ENCODE measurements around the gene RHOV. TPM values are rescaled to one million over a fixed set of nuclear protein-coding genes. Genes with fewer than 3 reads are reported as not detected.

The RHOV gene
- total and polyA plus RNA-seq, 5 donors from 2014 or later = 0.09 TPM; not detected in 4

- ATAC-seq (ENCODE audit: low read depth in 2 of 2) = no peak
- no peak overlapping the region for H3K27ac Mint-ChIP-seq
- peaks cover 3% of the 10 kb centered on the region for H3K36me3 Mint-ChIP-seq
Observed at GRCh38 chr15:40854161-40854560, 19.9 kb downstream of the RHOV start.

GRCh38 chr15:40853241-40853890 lies 20.7 kb downstream of the RHOV start:
- Histone ChIP-seq H3K36me3 (ENCODE audit: control insufficient read depth, insufficient read depth, low read length) (no peaks in the 10 kb centered on the region), H3K4me3 (ENCODE audit: low read depth, low read length) (no peak overlapping the region), H3K9me3 (ENCODE audit: control insufficient read depth in 2 of 2, low read length in 2 of 2) (no peaks in the 10 kb centered on the region), H3K27ac (ENCODE audit: insufficient read depth, low read length, poor library complexity, severe bottlenecking) (no peak overlapping the region), H3K27me3 (ENCODE audit: control insufficient read depth, insufficient read depth, low read length) (no peaks in the 10 kb centered on the region), H3K4me1 (ENCODE audit: control insufficient read depth, insufficient read depth, low read length, poor library complexity, severe bottlenecking) (no peaks in the 10 kb centered on the region)
- no peak overlapping the region for H3K4me3 Mint-ChIP-seq
- no peak overlapping the region for H3K27ac Mint-ChIP-seq
- peaks cover 4% of the 10 kb centered on the region for H3K27me3 Mint-ChIP-seq
- H3K4me1 Mint-ChIP-seq = peaks cover 0 to 6% (median 3%) of the 10 kb centered on the region in 4 donors
- DNase-seq = no peak
- H3K9me3 Mint-ChIP-seq = peaks cover 0 to 2% (median 0%) of the 10 kb centered on the region in 7 donors
- peaks cover 3% of the 10 kb centered on the region for H3K36me3 Mint-ChIP-seq
- no peak for ATAC-seq (ENCODE audit: low read depth in 2 of 2)

More at GRCh38 chr15:40854161-40854560, 19.9 kb downstream of the RHOV start:
- H3K9me3 Mint-ChIP-seq = peaks cover 0 to 2% (median 0%) of the 10 kb centered on the region in 7 donors
- Histone ChIP-seq H3K27ac (ENCODE audit: insufficient read depth, low read length, poor library complexity, severe bottlenecking) (no peak overlapping the region), H3K9me3 (ENCODE audit: control insufficient read depth in 2 of 2, low read length in 2 of 2) (no peaks in the 10 kb centered on the region), H3K4me1 (ENCODE audit: control insufficient read depth, insufficient read depth, low read length, poor library complexity, severe bottlenecking) (no peaks in the 10 kb centered on the region), H3K4me3 (ENCODE audit: low read depth, low read length) (no peak overlapping the region), H3K27me3 (ENCODE audit: control insufficient read depth, insufficient read depth, low read length) (no peaks in the 10 kb centered on the region), H3K36me3 (ENCODE audit: control insufficient read depth, insufficient read depth, low read length) (no peaks in the 10 kb centered on the region)
- H3K27me3 Mint-ChIP-seq = peaks cover 8% of the 10 kb centered on the region
- no peak overlapping the region for H3K4me3 Mint-ChIP-seq
- no peak for DNase-seq
- peaks cover 0 to 12% (median 5%) of the 10 kb centered on the region in 4 donors for H3K4me1 Mint-ChIP-seq

GRCh38 chr15:40852529-40852928 lies 21.5 kb downstream of the RHOV start:
- ATAC-seq (ENCODE audit: low read depth in 2 of 2) (no peak), DNase-seq (no peak)
- no peaks in the 10 kb centered on the region for H3K9me3 ChIP-seq (ENCODE audit: control insufficient read depth in 2 of 2, low read length in 2 of 2)
- H3K4me3 ChIP-seq (ENCODE audit: low read depth, low read length) = no peak overlapping the region
- H3K27ac Mint-ChIP-seq = no peak overlapping the region
- H3K4me1 ChIP-seq (ENCODE audit: control insufficient read depth, insufficient read depth, low read length, poor library complexity, severe bottlenecking) = no peaks in the 10 kb centered on the region
- peaks cover 3% of the 10 kb centered on the region for H3K36me3 Mint-ChIP-seq
- no peak overlapping the region for H3K4me3 Mint-ChIP-seq
- no peaks in the 10 kb centered on the region for H3K36me3 ChIP-seq (ENCODE audit: control insufficient read depth, insufficient read depth, low read length)
- H3K27me3 ChIP-seq (ENCODE audit: control insufficient read depth, insufficient read depth, low read length) = no peaks in the 10 kb centered on the region
- peaks cover 8% of the 10 kb centered on the region for H3K27me3 Mint-ChIP-seq
- no peak overlapping the region for H3K27ac ChIP-seq (ENCODE audit: insufficient read depth, low read length, poor library complexity, severe bottlenecking)
- H3K9me3 Mint-ChIP-seq = peaks cover 0 to 2% (median 0%) of the 10 kb centered on the region in 7 donors
- peaks cover 0 to 7% (median 2%) of the 10 kb centered on the region in 4 donors for H3K4me1 Mint-ChIP-seq

GRCh38 chr15:40850576-40851112 lies 23.4 kb downstream of the RHOV start:
- Histone ChIP-seq H3K27me3 (ENCODE audit: control insufficient read depth, insufficient read depth, low read length) (no peaks in the 10 kb centered on the region), H3K4me1 (ENCODE audit: control insufficient read depth, insufficient read depth, low read length, poor library complexity, severe bottlenecking) (no peaks in the 10 kb centered on the region), H3K9me3 (ENCODE audit: control insufficient read depth in 2 of 2, low read length in 2 of 2) (no peaks in the 10 kb centered on the region), H3K4me3 (ENCODE audit: low read depth, low read length) (no peak overlapping the region), H3K27ac (ENCODE audit: insufficient read depth, low read length, poor library complexity, severe bottlenecking) (no peak overlapping the region), H3K36me3 (ENCODE audit: control insufficient read depth, insufficient read depth, low read length) (no peaks in the 10 kb centered on the region)
- ATAC-seq (ENCODE audit: low read depth in 2 of 2) (no peak), DNase-seq (no peak)
- Mint-ChIP-seq H3K27ac (no peak overlapping the region), H3K9me3 (peaks cover 0 to 3% (median 0%) of the 10 kb centered on the region in 7 donors), H3K27me3 (peaks cover 13% of the 10 kb centered on the region), H3K4me1 (peaks cover 0 to 14% (median 7%) of the 10 kb centered on the region in 4 donors), H3K4me3 (no peak overlapping the region), H3K36me3 (no peaks in the 10 kb centered on the region)

DNA sequence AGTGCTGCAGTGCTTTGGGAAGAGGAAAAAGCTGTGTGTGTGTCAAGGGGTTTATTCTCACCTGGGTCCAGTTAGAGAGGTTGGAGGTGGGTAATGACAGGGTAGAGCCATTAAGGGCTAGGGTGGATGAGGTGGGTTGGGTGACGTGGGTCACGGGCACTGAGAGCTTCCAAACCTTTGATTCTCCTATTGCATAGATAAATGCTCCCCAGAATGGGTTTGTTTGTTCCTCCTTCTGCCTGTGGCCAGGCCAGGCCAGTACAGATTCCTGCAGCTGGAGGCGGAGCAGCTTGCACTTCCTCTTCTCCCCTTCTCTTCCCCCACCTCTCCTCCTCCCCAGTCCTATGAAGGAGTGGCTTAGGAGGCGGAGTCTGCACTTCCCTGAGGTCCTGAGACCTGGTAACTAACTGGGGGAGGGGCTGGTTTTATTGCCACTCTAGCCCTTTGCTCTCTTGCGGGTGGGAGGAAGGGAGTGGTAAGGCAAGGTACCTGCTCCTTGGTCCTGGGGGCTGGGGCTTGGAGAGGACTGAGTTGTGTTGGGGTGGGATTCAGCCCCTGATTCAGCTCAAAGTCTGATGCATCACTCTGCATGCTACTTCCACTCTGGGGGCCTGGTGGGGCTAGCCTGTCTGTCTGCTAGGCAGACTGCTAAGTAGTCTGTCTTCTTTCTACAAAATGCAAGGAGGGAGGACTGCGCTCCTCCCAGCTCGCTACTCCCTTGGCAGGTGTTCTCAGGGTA lies 26.6 kb downstream of the RHOV start:
- Mint-ChIP-seq H3K9me3 (peaks cover 0 to 3% (median 0%) of the 10 kb centered on the region in 7 donors), H3K27me3 (peaks cover 22% of the 10 kb centered on the region), H3K36me3 (no peaks in the 10 kb centered on the region), H3K4me3 (peak overlapping the region in 2 of 4 donors; percentile 36 to 81), H3K4me1 (peaks cover 0 to 27% (median 14%) of the 10 kb centered on the region in 4 donors), H3K27ac (peak overlapping the region in 2 of 3 donors; percentile 9 to 90)
- Histone ChIP-seq H3K4me1 (ENCODE audit: control insufficient read depth, insufficient read depth, low read length, poor library complexity, severe bottlenecking) (peaks cover 16% of the 10 kb centered on the region), H3K9me3 (ENCODE audit: control insufficient read depth in 2 of 2, low read length in 2 of 2) (no peaks in the 10 kb centered on the region), H3K36me3 (ENCODE audit: control insufficient read depth, insufficient read depth, low read length) (no peaks in the 10 kb centered on the region), H3K27me3 (ENCODE audit: control insufficient read depth, insufficient read depth, low read length) (peaks cover 6% of the 10 kb centered on the region), H3K4me3 (ENCODE audit: low read depth, low read length) (no peak overlapping the region), H3K27ac (ENCODE audit: insufficient read depth, low read length, poor library complexity, severe bottlenecking) (no peak overlapping the region)
- DNase-seq = no peak
- no peak for ATAC-seq (ENCODE audit: low read depth in 2 of 2)

DNA sequence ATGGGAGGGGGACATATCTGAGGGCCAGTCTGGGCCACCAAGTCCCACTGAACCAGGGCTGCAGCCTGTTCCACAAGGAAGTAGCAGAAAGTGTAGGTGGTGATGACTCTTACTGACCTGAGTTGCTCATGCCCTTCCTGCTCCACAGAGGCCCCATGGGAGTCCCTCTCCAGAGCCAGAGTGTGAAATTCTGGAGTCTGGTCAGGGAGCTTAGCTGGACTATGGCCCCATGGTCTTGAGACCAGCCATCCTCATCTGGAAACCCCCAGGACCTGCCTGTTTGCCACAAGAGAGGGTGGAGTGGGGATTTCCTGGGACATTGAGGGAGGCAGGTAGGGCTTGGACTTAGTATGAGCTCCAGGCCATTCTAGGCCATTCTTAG lies 27.2 kb downstream of the RHOV start:
- peaks cover 28% of the 10 kb centered on the region for H3K27me3 Mint-ChIP-seq
- peaks cover 0 to 27% (median 14%) of the 10 kb centered on the region in 4 donors for H3K4me1 Mint-ChIP-seq
- Histone ChIP-seq H3K4me1 (ENCODE audit: control insufficient read depth, insufficient read depth, low read length, poor library complexity, severe bottlenecking) (peaks cover 16% of the 10 kb centered on the region), H3K27me3 (ENCODE audit: control insufficient read depth, insufficient read depth, low read length) (peaks cover 8% of the 10 kb centered on the region), H3K36me3 (ENCODE audit: control insufficient read depth, insufficient read depth, low read length) (no peaks in the 10 kb centered on the region), H3K9me3 (ENCODE audit: control insufficient read depth in 2 of 2, low read length in 2 of 2) (no peaks in the 10 kb centered on the region), H3K4me3 (ENCODE audit: low read depth, low read length) (no peak overlapping the region), H3K27ac (ENCODE audit: insufficient read depth, low read length, poor library complexity, severe bottlenecking) (no peak overlapping the region)
- DNase-seq (no peak), ATAC-seq (ENCODE audit: low read depth in 2 of 2) (no peak)
- peak overlapping the region in 1 of 4 donors; percentile 36 for H3K4me3 Mint-ChIP-seq
- no peaks in the 10 kb centered on the region for H3K36me3 Mint-ChIP-seq
- H3K27ac Mint-ChIP-seq = peak overlapping the region in 1 of 3 donors; percentile 86
- peaks cover 0 to 3% (median 0%) of the 10 kb centered on the region in 7 donors for H3K9me3 Mint-ChIP-seq

DNA sequence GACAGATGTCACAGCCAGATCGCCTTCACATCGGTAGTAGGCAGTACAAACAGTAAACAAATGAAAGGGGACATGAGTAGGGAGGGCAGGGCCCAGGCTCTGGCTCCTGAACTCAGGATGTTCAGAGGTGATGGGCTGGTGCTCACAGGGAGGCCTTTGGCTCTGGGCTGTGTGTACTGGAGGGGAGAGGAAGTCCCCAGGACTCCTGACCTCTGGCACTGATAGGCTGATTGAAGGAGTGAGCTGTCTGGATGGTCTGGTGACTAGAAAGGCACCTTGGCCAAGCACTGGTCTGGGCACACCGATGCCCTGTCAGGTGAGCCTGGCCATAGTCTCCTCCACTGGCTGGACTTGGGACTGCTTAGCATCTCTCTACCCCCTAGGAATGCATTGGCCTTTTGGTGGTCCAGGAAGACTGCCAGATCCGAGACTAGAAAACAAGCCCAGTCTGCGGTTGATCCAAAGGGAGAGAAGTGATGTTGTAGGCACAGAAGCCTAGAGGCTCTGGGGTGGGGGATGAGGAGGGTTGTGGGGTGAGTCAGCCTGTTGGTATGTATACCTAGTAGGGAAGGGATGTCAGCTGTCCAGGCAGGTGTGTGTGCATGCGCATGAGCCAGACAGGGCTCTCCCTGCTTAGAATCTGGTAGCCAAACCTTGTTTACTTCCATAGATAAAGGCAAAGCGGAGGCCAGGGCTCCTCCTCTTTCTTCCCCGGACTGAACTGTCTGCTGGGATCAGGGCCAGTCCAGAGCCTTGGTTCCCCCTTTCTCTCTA lies 28.3 kb downstream of the RHOV start:
- Mint-ChIP-seq H3K27me3 (peaks cover 35% of the 10 kb centered on the region), H3K9me3 (peaks cover 0 to 3% (median 0%) of the 10 kb centered on the region in 7 donors), H3K27ac (no peak overlapping the region), H3K4me3 (peak overlapping the region; percentile 32 to 81 (median 46)), H3K4me1 (peaks cover 0 to 27% (median 14%) of the 10 kb centered on the region in 4 donors), H3K36me3 (no peaks in the 10 kb centered on the region)
- Histone ChIP-seq H3K27ac (ENCODE audit: insufficient read depth, low read length, poor library complexity, severe bottlenecking) (no peak overlapping the region), H3K27me3 (ENCODE audit: control insufficient read depth, insufficient read depth, low read length) (peaks cover 8% of the 10 kb centered on the region), H3K9me3 (ENCODE audit: control insufficient read depth in 2 of 2, low read length in 2 of 2) (no peaks in the 10 kb centered on the region), H3K4me3 (ENCODE audit: low read depth, low read length) (no peak overlapping the region), H3K36me3 (ENCODE audit: control insufficient read depth, insufficient read depth, low read length) (no peaks in the 10 kb centered on the region), H3K4me1 (ENCODE audit: control insufficient read depth, insufficient read depth, low read length, poor library complexity, severe bottlenecking) (peaks cover 16% of the 10 kb centered on the region)
- ATAC-seq (ENCODE audit: low read depth in 2 of 2) (no peak), DNase-seq (no peak)
